BJ (cell line): ENCODE results near the gene SLC27A5. TPM values are rescaled to one million over a fixed set of nuclear protein-coding genes. Genes with fewer than 3 reads are reported as not detected.

Source experiments
- CTCF ChIA-PET: fragments of 350-600 bp; formaldehyde crosslinking; extraction: SDS; loops from one replicate; lab custom pipeline; 2021; ENCODE audit warnings: antibody characterized with exemption, inconsistent platforms; lab: Yijun Ruan, JAX
- POLR2A ChIA-PET: fragments of 300-600 bp; sonication (Branson Sonifier 250); formaldehyde crosslinking; extraction: SDS; loops from one replicate; lab custom pipeline; 2021; ENCODE audit warnings: antibody characterized with exemption; lab: Charles Lee
- DNase-seq: peaks from one replicate; pipeline ENCODE4 v3.0.0-alpha.2; 2011; ENCODE audit warnings: low read depth
- H3K27me3 ChIP-seq: 2 replicates; pipeline ENCODE4 v1.6.0; 2011; ENCODE audit warnings: low read length; ENCODE audit not compliant: control insufficient read depth, insufficient read depth
- H3K36me3 ChIP-seq: 2 replicates; pipeline ENCODE4 v1.5.1; 2011; ENCODE audit warnings: low read length; ENCODE audit not compliant: control insufficient read depth, insufficient read depth
- H3K4me3 ChIP-seq: 2 replicates; pipeline ENCODE4 v1.5.1; 2011; ENCODE audit warnings: low read depth, mild to moderate bottlenecking, control low read depth, low read length
- polyA plus RNA-seq: library from polyadenylated mRNA; depleted of rRNA; stranded (reverse); fragments of >200 nt; gene quantifications from 2 replicates; pipeline ENCODE4 v1.2.3, GENCODE V29; 2011
- TF ChIP-seq, protein P1 (sequence below): IDR thresholded peaks from 2 replicates; pipeline ENCODE4 v1.5.1; 2011; ENCODE audit warnings: low read depth, mild to moderate bottlenecking, control low read depth, inconsistent platforms, low read length, moderate library complexity; ENCODE audit not compliant: insufficient read depth

The SLC27A5 gene
- polyA plus RNA-seq, 1 experiment, result 13.1 TPM

DNA sequence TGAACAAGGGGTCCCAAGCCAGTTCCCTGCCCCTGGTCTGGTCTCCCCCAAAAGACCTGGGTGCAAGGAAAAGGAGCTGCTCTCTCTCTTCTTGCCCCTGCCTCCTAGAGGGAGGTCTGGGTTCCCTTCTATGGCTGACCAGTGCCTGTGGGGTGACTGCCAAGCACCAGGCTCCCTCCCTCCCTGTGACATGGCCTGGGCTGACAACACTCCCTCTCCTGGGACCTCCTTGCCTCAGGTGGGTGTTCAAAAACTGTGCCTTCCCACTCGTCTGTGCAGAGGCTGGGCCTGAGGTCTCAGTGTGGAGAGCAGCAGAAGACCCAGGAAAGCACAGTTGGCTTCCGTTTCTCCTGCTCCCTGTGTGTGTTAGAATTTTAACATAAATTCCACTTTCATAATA lies 31.0 kb downstream of the SLC27A5 start:
- no peak for DNase-seq
- H3K27me3 ChIP-seq, result no peaks in the 10 kb centered on the region
- peaks cover 10% of the 10 kb centered on the region for H3K36me3 ChIP-seq
- TF ChIP-seq, protein P1, sequence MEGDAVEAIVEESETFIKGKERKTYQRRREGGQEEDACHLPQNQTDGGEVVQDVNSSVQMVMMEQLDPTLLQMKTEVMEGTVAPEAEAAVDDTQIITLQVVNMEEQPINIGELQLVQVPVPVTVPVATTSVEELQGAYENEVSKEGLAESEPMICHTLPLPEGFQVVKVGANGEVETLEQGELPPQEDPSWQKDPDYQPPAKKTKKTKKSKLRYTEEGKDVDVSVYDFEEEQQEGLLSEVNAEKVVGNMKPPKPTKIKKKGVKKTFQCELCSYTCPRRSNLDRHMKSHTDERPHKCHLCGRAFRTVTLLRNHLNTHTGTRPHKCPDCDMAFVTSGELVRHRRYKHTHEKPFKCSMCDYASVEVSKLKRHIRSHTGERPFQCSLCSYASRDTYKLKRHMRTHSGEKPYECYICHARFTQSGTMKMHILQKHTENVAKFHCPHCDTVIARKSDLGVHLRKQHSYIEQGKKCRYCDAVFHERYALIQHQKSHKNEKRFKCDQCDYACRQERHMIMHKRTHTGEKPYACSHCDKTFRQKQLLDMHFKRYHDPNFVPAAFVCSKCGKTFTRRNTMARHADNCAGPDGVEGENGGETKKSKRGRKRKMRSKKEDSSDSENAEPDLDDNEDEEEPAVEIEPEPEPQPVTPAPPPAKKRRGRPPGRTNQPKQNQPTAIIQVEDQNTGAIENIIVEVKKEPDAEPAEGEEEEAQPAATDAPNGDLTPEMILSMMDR, result no peak
- H3K4me3 ChIP-seq, result no peak overlapping the region
- CTCF ChIA-PET, result no interaction called here
- POLR2A ChIA-PET, result no interaction called here

DNA sequence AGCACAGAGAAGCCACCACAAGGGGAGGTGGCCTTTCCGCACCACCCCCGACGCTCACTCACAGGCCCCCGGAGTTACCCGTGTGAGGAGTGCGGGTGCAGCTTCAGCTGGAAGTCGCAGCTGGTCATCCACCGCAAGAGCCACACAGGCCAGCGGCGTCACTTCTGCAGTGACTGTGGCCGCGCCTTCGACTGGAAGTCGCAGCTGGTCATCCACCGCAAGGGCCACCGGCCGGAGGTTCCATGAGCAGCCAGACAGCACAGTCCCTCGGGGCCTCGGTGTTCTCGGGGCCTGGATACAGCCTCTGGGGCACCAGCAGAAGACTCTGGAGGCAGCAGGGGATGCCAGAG lies 31.3 kb downstream of the SLC27A5 start:
- DNase-seq, result no peak
- Histone ChIP-seq H3K36me3 (peaks cover 10% of the 10 kb centered on the region), H3K27me3 (no peaks in the 10 kb centered on the region), H3K4me3 (no peak overlapping the region)
- ChIA-PET POLR2A (no interaction called here), CTCF (no interaction called here)
- TF ChIP-seq, protein P1, result no peak

DNA sequence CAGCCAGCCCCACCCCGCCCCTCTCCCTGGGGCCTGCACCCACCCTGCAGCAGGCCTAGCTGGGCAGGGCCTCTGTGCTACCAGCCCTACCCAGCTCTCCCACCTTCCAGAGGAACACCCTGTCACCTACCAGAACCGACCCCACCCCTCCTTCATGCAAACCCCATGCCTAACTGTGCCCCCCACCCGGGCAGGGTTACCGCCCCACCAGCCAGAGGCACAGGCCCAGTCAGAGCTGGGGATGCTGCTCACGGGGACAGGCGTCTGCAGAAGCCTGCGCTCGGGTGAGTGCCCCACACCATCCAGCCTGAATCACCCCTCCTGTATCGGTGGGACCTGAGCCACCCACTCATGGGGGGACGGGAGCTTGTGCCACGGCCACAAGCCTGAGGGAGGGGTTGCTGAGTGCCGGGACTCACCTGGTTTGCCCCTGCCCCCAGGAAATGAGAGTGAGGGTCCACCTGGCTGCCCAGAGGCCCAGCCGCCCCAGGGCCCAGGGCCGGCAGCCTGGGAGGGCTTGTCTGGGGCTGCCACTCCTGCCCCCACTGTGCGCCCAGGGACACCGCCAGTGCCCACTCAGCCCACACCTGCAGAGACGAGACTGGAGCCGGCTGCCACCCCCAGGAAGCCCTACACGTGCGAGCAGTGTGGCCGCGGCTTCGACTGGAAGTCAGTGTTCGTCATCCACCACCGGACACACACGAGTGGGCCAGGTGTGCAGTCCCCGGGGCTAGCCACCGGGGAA lies 31.9 kb downstream of the SLC27A5 start:
- Histone ChIP-seq H3K36me3 (peaks cover 10% of the 10 kb centered on the region), H3K4me3 (no peak overlapping the region), H3K27me3 (no peaks in the 10 kb centered on the region)
- TF ChIP-seq, protein P1, result no peak
- no peak for DNase-seq
- CTCF ChIA-PET, result no interaction called here
- POLR2A ChIA-PET, result no interaction called here

DNA sequence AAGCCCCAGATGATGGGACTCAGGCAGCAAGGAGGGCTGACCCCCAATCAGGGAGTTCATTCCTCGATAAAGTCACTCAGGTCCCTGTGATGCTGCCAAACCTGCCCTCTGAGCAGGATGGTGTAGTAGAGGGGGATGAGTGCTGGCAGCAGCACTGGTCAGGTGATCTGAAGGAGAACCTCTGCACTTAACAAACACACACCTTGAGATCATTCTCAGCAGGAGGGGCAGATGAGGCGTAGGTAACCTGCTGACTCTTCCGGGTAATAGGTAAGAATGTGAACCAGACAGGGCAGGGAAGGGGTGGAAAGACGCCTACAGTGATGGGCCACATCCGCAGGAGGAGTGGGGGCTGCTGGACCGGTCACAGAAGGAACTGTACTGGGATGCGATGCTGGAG lies 32.5 kb downstream of the SLC27A5 start:
- ChIA-PET POLR2A (no interaction called here), CTCF (no interaction called here)
- Histone ChIP-seq H3K27me3 (no peaks in the 10 kb centered on the region), H3K36me3 (peaks cover 10% of the 10 kb centered on the region), H3K4me3 (no peak overlapping the region)
- TF ChIP-seq, protein P1, result no peak
- no peak for DNase-seq

DNA sequence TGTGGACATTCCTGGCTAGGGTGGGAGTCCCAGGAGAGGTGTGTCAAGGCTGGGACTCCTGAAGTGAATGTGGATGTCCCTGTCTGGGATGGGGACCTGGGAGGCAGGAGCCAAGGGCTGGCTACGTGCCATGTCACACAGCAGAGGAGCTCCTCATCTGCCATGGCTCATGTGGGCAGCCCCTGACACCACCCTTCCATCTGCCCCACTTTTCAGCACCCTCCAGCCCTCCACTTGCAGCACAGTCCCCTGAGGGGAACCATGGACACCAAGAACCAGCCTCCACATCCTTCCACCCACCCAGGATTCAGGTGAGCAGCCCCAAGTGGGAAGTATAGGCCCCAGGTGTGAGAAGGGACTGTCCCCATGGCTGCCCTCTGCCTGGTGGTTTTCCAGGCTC lies 33.9 kb downstream of the SLC27A5 start:
- Histone ChIP-seq H3K27me3 (no peaks in the 10 kb centered on the region), H3K36me3 (peaks cover 13% of the 10 kb centered on the region), H3K4me3 (no peak overlapping the region)
- no peak for DNase-seq
- TF ChIP-seq, protein P1, result no peak
- ChIA-PET CTCF (interaction anchor here (1.5 kb wide), 1 partner anchor 9 kb away, joined by 4 read pairs; no protein-coding TSS in a partner anchor), POLR2A (no interaction called here)
